Ascending aorta (tissue), 2 donors: ENCODE results near the gene KCNG4. TPM values are rescaled to one million over a fixed set of nuclear protein-coding genes. Genes with fewer than 3 reads are reported as not detected.

Experiments
- DNase-seq, 2 donors: peaks; one replicate each; pipeline ENCODE4 v3.0.0-alpha.2; 2019; ENCODE audit warnings: low spot score in 2 of 2
- H3K27ac ChIP-seq, 2 donors: fragments of 200-600 bp; sonication (generic); one replicate each; pipeline ENCODE4 v1.5.1; 2016 to 2017; ENCODE audit warnings: mild to moderate bottlenecking in 1 of 2
- H3K27me3 ChIP-seq: fragments of 200-600 bp; sonication (generic); one replicate; pipeline ENCODE4 v1.5.1; 2017
- H3K36me3 ChIP-seq, 2 donors: fragments of 200-600 bp; sonication (generic); one replicate each; pipeline ENCODE4 v1.5.1; 2016
- H3K4me1 ChIP-seq, 2 donors: fragments of 200-600 bp; sonication (generic); one replicate each; pipeline ENCODE4 v1.5.1; 2016 to 2017; ENCODE audit warnings: mild to moderate bottlenecking in 1 of 2
- H3K4me3 ChIP-seq, 2 donors: fragments of 200-600 bp; sonication (generic); one replicate each; pipeline ENCODE4 v1.5.1; 2016 to 2017; ENCODE audit warnings: mild to moderate bottlenecking in 1 of 2
- H3K9me3 ChIP-seq, 2 donors: fragments of 200-600 bp; sonication (generic); one replicate each; pipeline ENCODE4 v1.5.1; 2016
- CTCF ChIP-seq, 3 experiments: fragments of 200-600 bp in 2 of 3; fragments of 450-650 bp in 1 of 3; sonication (generic) in 2 of 3; IDR thresholded peaks; one replicate each; pipeline ENCODE4 v1.5.1; 2016 to 2019; ENCODE audit warnings: antibody characterized with exemption in 3 of 3, mild to moderate bottlenecking in 1 of 3, moderate library complexity in 1 of 3
- intact Hi-C: fragments of 100-400 bp; cut with DNase I; formaldehyde crosslinking; loops from one replicate; pipeline ENCODE4 v1.15.1; 2023
- total RNA-seq: library from RNA; depleted of rRNA; stranded (reverse); fragments of >200 nt; gene quantifications from one replicate; pipeline ENCODE4 v1.1.0, GENCODE V29; 2016

KCNG4 gene
- total RNA-seq, 1 donor from 2014 or later: not detected

- Histone ChIP-seq H3K4me3 (peak overlapping the region; percentile 0 to 39), H3K36me3 (no peaks in the 10 kb centered on the region), H3K27me3 (no peaks in the 10 kb centered on the region), H3K9me3 (no peaks in the 10 kb centered on the region), H3K4me1 (peaks cover 5 to 6% of the 10 kb centered on the region in 2 donors), H3K27ac (peak overlapping the region; percentile 63 to 64)
- no peak for TF ChIP-seq CTCF (IDR thresholded peaks at IDR 0.05)
- intact Hi-C loops: loop anchor here (2.0 kb wide), 1 partner anchor 42 kb away; the partner anchor contains the start of gene TAF1C
- DNase-seq: peak; percentile 52 to 92
These were observed 11.5 kb downstream of the KCNG4 start for GRCh38 chr16:84228256-84228838.

GRCh38 chr16:84227548-84227947 is 12.3 kb downstream of the KCNG4 start:
- Histone ChIP-seq H3K4me3 (no peak overlapping the region), H3K27me3 (no peaks in the 10 kb centered on the region), H3K9me3 (no peaks in the 10 kb centered on the region), H3K27ac (no peak overlapping the region), H3K36me3 (no peaks in the 10 kb centered on the region), H3K4me1 (peaks cover 5 to 6% of the 10 kb centered on the region in 2 donors)
- no peak for DNase-seq
- intact Hi-C loops: no loop called here
- no peak for TF ChIP-seq CTCF (IDR thresholded peaks at IDR 0.05)

GRCh38 chr16:84226026-84226425 is 13.8 kb downstream of the KCNG4 start:
- no peaks in the 10 kb centered on the region for H3K9me3 ChIP-seq
- H3K4me3 ChIP-seq: no peak overlapping the region
- H3K27me3 ChIP-seq: no peaks in the 10 kb centered on the region
- intact Hi-C loops: no loop called here
- no peak for DNase-seq
- no peaks in the 10 kb centered on the region for H3K36me3 ChIP-seq
- no peak overlapping the region for H3K27ac ChIP-seq
- no peak for TF ChIP-seq CTCF (IDR thresholded peaks at IDR 0.05)
- peaks cover 5 to 6% of the 10 kb centered on the region in 2 donors for H3K4me1 ChIP-seq

GRCh38 chr16:84225571-84225970 is 14.2 kb downstream of the KCNG4 start:
- no peak for TF ChIP-seq CTCF (IDR thresholded peaks at IDR 0.05)

GRCh38 chr16:84225126-84225525 is 14.7 kb downstream of the KCNG4 start:
- Histone ChIP-seq H3K9me3 (no peaks in the 10 kb centered on the region), H3K27ac (no peak overlapping the region), H3K4me1 (peaks cover 5 to 6% of the 10 kb centered on the region in 2 donors), H3K4me3 (no peak overlapping the region), H3K36me3 (no peaks in the 10 kb centered on the region), H3K27me3 (no peaks in the 10 kb centered on the region)
- intact Hi-C loops: no loop called here
- no peak for DNase-seq
- no peak for TF ChIP-seq CTCF (IDR thresholded peaks at IDR 0.05)

More at GRCh38 chr16:84225571-84225970, 14.2 kb downstream of the KCNG4 start:
- H3K36me3 ChIP-seq: no peaks in the 10 kb centered on the region
- H3K27me3 ChIP-seq: no peaks in the 10 kb centered on the region
- no peak overlapping the region for H3K4me3 ChIP-seq
- H3K4me1 ChIP-seq: peaks cover 5 to 6% of the 10 kb centered on the region in 2 donors
- H3K9me3 ChIP-seq: no peaks in the 10 kb centered on the region
- no peak for DNase-seq
- no peak overlapping the region for H3K27ac ChIP-seq
- intact Hi-C loops: no loop called here
